ENCODE results near the gene LRRC17.
"Not testable (repeated sequence)": the region's sequence is repeated elsewhere in the genome, so short reads cannot be mapped to it uniquely, and the experiment has no call there.

The LRRC17 gene

DNA sequence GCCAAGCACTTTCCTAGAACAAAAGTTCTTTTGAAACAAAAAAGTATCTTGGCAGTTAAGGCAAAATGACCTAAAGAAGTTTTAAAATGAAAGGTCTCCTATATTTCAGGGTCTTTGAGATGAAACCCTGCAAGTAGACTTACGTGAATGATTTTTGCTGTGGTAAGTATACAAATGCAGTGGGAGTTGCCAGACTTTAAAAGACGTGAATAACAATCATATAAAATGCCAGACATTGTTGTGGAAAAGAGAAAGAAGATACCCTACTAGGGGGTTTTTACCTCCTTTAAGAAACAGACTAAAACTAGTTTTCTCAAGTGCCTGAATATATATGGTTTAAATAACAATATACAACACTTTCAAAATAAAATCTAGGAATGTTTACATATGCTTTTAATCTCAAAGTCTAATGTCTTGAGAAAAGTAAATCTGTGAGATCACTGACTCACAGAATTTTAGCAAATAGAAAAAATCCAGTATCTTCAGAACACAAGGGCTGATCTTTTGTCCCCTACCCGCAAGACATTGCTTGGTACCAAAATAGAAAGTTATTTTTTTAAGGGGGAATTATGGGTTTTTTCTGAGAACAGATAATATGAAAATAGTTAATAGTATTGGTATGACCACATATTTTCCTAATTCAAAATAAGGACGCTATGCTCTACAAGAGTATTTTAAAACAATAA lies 29.5 kb downstream of the LRRC17 start:
- DNase-seq (ENCODE audit: insufficient read length, low spot score): no peak
- no peak for FAIRE-seq

DNA sequence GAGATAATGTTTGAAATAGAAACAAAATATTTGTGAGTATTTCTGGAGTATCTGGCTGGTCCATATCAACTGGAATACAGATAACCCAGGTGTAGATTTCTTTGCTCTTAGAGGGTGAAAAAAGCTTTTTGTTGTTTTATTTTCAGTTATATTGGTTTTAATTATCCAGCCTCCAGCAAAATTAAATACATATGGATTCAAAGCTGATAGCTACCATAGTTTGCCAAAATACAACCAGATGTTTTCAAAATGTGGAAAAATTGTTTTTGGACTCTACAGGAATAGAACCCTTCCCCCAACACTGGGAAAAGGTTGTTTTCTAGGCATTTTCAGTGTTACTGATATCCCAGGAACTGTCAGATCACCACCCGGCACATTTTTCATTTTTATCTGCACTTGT lies 30.1 kb downstream of the LRRC17 start:
- FAIRE-seq (no peak), DNase-seq (ENCODE audit: insufficient read length, low spot score) (no peak)

DNA sequence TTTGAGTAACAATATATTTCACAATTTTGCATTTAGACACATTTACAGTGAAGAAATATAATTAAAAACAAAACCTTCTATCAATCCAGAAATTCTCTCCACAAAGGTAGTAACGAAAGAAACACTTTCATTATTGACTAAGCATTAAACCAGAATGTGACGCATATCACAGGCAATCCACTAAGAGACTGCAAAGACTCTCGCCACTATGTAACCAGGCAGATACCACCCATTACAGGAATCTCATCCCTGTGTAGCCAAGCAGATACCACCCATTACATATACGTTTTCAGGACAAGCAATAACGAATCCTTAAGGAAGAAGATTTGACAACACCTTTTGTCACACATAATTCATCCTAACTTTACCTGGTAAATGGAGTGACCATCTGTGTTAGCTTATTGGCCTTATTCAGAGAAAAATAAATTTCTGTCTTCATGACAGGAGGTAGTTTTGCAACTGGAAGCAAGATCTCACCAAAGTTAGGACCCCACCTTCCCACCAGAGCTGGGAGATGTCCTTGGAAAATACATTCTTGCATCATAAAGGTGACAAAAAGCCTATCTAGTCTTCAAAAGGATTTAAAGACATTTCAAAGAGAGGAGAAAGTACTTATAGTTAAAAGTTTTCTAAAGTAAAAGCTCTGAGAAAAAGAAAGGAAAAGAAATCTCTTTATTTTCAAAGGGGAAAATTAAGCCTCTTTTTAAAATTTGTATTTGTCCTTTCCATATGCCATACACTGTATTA lies 30.8 kb downstream of the LRRC17 start:
- FAIRE-seq (no peak), DNase-seq (ENCODE audit: insufficient read length, low spot score) (no peak)

DNA sequence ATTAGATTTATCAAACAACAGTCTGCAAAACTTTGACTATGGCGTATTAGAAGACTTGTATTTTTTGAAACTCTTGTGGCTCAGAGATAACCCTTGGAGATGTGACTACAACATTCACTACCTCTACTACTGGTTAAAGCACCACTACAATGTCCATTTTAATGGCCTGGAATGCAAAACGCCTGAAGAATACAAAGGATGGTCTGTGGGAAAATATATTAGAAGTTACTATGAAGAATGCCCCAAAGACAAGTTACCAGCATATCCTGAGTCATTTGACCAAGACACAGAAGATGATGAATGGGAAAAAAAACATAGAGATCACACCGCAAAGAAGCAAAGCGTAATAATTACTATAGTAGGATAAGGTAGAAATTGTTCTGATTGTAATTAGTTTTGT lies 31.4 kb downstream of the LRRC17 start:
- no peak for DNase-seq (ENCODE audit: insufficient read length, low spot score)
- no peak for FAIRE-seq

DNA sequence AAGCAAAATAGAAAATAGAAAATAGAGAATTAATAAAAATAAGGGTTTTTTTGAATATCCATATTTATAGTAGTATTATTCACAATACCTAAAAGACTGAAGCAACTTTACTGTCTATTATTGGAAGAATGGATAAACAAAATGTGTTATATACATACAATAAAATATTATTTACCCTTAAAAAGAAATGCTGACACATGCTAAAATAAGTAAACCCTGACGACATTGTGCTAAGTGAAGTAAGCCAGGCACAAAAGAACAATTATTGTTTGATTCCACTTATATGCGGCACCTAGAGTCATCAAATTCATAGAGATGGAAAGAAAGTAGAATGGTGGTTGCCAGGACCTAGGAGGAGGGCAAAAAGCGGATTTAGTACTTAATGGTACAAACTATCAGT lies 39.0 kb downstream of the LRRC17 start:
- DNase-seq (ENCODE audit: insufficient read length, low spot score): no peak
- no peak for FAIRE-seq

DNA sequence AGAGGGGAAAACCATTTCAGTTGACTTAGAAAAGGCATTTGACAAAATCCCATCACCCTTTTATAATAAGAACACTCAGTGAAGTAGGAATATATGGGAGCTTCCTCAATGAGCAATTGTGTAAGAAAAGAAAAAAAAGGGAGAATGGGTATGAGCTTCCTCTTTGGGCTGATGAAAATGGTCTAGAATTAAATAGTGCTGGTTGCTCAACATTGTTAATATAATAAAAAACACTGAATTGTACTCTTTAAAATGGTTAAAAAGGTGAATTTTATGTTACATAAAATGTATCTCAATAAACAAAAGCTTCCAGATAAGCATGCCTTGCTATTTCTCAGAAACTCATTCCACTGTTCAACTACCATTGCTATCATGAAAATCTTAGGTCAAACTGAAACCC lies 40.6 kb downstream of the LRRC17 start:
- no peak for FAIRE-seq
- DNase-seq (ENCODE audit: insufficient read length, low spot score): no peak

DNA sequence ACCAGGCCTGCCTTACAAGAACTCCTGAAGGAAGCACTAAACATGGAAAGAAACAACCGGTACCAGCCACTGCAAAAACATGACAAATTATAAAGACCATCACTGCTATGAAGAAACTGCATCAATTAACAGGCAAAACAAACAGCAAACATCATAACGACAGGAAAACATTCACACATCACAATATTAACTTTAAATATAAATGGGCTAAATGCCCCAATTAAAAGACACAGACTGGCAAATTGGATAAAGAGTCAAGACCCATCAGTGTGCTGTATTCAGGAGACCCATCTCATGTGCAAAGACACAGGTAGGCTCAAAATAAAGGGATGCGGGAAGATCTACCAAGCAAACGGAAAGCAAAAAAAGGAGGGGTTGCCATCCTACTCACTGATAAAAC lies 41.6 kb downstream of the LRRC17 start:
- not testable (repeated sequence) for DNase-seq (ENCODE audit: insufficient read length, low spot score)

DNA sequence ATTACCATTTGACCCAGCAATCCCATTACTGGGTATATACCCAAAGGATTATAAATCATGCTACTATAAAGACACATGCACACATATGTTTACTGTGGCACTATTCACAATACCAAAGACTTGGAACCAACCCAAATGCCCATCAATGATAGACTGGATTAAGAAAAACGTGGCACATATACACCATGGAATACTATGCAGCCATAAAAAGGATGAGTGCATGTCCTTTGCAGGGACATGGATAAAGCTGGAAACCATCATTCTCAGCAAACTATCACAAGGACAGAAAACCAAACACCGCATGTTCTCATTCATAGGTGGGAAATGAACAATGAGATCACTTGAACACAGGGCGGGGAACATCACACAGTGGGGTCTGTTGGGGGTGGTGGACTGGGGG lies 45.2 kb downstream of the LRRC17 start:
- FAIRE-seq; DNase-seq (ENCODE audit: insufficient read length, low spot score): not testable (repeated sequence)

More for the DNA sequence above, 41.6 kb downstream of the LRRC17 start:
- FAIRE-seq: not testable (repeated sequence)

DNA sequence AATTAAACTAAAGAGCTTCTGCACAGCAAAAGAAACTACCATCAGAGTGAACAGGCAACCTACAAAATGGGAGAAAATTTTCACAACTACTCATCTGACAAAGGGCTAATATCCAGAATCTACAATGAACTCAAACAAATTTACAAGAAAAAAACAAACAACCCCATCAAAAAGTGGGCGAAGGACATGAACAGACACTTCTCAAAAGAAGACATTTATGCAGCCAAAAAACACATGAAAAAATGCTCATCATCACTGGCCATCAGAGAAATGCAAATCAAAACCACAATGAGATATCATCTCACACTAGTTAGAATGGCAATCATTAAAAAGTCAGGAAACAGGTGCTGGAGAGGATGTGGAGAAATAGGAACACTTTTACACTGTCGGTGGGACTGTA lies 49.2 kb downstream of the LRRC17 start:
- not testable (repeated sequence) for DNase-seq (ENCODE audit: insufficient read length, low spot score); FAIRE-seq

DNA sequence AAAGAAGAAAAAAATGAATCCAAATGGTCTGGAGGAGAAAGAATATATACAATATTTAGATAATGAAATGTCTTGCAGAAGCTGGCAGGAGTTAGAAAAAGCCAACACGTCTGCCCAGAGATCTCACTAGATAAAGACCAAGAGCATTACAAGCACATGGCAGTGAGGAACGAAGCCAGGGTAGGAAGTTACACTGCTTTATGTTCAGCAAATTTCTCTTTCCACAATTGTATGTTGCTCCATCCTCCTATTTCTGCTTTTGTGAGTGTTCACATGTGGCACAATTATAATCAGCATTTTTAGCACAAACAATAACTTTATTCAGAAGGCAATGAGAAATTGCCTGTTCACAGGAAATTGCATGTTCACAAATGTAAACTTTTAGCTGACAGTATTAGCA lies 53.7 kb downstream of the LRRC17 start:
- DNase-seq (ENCODE audit: insufficient read length, low spot score) (no peak), FAIRE-seq (no peak)

DNA sequence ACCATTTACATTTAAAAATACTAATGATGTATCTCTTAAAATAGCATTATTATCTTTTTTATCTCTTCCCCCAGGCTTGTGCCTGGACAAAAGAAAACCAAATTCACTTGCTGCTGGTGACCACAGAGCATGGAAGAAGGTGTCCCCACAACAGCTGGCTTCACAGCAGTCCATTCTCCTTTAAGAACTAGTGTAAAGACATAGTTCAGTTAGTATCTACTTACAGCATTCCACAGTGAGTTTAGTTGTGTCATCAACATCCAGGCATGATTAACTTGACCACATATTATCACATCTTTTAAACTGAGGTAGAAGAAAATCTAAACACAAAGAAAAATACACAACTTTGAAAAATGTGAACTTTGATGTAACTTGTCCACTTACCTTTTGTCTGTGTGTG lies 55.0 kb downstream of the LRRC17 start:
- FAIRE-seq: no peak
- no peak for DNase-seq (ENCODE audit: insufficient read length, low spot score)

DNA sequence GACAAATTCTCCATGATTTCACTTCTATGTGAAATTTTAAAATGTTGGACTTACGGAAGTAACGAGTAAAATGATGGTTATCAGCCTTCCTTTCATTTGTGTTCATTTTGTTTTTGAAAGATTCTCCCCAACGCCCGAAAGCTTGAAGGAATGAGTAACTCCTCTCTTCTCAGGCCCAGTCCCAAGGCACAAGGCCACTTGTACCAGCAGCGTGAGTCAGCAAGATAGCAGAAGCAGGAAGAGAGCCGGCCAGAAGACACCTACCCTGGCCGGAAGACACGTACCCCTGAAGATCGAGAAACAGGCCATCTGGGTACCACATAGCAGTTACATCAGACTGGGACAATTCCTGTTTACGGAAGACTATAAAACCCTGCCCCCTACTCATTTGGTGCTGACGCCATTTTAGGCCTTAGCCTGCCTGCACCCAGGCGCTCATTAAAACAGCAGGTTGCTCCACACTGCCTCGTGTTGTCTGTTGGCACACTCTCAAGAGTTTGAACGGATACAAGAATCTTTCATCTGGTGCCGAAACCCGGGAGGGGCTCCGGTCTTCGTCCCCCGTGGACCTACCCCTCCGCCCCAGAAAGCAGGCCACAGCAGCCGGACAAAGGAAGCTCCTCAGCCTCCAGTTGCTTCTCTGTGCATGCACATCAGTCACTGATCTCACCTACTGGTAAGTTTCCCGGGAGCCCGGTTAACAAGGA lies 60.4 kb downstream of the LRRC17 start:
- FAIRE-seq (no peak), DNase-seq (ENCODE audit: insufficient read length, low spot score) (no peak)

DNA sequence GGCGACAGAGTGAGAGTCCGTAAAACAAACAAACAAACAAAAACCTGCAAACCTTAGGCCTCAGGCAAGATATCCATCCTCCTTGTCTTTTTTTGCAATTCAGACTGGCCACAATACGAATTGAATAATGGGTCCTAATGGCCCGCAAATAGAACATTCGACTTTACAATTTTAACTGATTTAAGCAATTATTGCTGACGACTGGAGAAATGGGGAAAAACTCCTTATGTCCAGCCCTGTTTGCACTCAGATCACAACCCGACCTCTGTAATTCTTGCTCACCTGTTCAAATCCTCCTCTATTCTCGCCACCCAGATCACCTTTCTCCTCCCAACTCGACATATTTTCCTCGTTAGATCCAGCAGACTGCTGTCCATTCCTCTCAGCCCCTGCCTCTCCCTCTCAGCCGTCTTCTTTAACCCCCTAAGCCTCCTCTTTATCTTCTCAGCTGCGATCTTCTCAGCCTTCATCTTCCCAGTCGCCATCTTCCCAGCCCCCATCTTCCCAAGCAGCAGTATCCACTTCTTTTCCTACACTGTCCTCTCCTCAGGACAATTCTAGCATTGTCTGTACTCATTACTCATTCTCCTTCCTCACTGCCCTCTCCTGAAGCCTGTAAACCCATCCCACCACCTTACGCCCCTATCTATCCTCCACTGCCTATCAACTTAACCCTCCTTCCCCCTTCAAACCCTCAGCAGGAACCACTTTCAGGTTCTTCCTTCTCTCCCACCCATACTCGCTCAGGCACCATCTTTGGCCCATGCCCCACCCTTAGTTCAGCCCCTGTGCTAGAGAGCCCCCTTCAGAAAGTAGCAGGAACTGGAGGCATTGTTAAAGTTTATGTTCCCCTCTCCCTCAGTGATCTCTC lies 61.8 kb downstream of the LRRC17 start:
- no peak for FAIRE-seq
- no peak for DNase-seq (ENCODE audit: insufficient read length, low spot score)

DNA sequence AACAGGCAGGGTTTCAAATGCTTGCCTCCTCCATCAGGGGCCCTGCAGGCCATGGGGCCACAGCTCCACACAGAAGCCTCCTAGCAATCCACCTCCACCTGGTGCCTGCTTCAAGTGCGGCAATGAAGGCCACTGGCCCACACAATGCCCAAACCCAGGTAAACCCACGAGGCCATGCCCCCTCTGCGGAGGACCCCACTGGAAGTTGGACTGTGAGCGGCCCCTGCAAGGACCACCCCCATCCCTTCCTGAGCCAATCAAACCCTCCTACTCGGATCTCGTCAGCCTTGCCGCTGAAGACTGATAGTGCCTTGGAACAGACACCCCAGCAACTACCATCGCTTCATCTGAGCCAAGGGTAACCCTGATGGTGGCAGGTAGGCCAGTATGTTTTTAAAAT lies 63.1 kb downstream of the LRRC17 start:
- FAIRE-seq (no peak), DNase-seq (ENCODE audit: insufficient read length, low spot score) (no peak)

DNA sequence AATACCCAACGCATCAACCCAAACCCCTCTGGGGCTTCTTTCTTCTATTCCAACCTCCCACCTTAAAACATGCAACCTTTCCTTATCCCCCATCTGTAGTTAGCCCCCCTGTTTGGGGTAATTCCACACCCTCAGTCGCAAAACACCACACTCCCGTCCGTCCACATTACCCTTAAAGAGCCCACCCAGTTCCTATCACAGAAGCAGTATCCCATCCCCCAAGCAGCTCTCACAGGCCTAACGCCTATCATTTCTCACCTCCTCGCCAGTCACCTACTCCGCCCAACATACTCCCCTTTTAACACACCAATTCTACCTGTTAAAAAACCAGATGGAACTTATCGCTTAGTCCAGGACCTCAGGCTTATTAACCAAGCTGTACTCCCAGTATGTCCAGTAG lies 63.7 kb downstream of the LRRC17 start:
- FAIRE-seq (no peak), DNase-seq (ENCODE audit: insufficient read length, low spot score) (no peak)

DNA sequence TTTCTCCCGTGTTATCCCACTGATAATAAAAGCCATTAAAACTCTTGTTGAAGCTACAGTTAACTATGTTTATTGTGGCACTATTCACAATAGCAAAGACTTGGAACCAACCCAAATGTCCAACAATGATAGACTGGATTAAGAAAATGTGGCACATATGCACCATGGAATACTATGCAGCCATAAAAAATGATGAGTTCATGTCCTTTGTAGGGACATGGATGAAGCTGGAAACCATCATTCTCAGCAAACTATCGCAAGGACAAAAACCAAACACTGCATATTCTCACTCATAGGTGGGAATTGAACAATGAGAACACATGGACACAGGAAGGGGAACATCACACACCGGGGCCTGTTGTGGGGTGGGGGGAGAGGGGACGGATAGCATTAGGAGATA lies 64.8 kb downstream of the LRRC17 start:
- not testable (repeated sequence) for FAIRE-seq

DNA sequence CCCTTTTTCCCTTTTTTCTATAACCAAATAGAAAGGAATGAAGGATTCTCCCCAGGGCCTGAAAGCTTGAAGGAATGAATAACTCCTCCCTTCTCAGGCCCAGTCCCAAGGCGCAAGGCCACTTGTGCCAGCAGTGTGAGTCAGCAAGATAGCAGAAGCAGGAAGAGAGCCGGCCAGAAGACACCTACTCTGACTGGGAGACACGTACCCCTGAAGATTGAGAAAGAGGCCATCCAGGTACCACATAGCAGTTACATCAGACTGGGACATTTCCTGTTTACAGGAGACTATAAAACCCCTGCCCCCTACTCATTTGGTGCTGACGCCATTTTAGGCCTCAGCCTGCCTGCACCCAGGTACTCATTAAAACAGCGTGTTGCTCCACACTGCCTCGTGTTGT lies 65.5 kb downstream of the LRRC17 start:
- DNase-seq (ENCODE audit: insufficient read length, low spot score): no peak
- no peak for FAIRE-seq

More for the DNA sequence above, 64.8 kb downstream of the LRRC17 start:
- not testable (repeated sequence) for DNase-seq (ENCODE audit: insufficient read length, low spot score)

DNA sequence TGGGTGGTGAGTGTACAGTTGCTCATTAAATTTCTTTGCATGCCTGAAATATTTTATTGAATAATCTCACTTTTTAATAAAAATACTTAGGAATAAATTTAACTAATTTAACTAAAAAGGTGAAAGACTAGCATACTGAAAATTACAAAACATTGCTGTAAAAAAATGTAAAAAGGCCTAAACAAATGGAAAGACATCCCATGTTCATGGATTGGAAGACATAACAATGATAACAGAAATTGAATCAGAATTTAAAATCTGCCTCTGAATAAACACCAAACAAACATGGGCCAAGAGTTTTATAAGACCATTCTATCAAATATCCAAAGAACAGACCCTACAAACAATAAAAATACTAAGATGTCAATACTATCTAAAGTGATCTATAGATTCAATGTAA lies 66.9 kb downstream of the LRRC17 start:
- no peak for FAIRE-seq
- no peak for DNase-seq (ENCODE audit: insufficient read length, low spot score)

DNA sequence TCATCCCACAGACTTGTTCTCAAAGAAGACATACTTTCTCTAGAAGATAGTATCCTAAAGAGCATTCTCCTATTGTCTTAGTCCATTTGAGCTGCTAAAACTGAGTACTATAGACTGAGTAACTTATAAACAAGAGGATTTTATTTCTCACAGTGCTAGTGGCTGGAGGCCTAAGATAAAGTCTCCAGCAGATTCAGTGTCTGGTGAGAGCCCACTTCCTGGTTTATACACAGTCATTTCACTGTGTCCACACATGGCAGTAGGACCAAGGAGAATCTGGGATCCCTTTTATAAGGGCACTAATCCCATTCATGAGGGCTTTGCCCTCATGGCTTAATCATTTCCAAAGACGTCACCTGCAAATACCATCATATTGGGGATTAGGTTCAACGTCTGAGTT lies 68.7 kb downstream of the LRRC17 start:
- DNase-seq (ENCODE audit: insufficient read length, low spot score): no peak
- no peak for FAIRE-seq

DNA sequence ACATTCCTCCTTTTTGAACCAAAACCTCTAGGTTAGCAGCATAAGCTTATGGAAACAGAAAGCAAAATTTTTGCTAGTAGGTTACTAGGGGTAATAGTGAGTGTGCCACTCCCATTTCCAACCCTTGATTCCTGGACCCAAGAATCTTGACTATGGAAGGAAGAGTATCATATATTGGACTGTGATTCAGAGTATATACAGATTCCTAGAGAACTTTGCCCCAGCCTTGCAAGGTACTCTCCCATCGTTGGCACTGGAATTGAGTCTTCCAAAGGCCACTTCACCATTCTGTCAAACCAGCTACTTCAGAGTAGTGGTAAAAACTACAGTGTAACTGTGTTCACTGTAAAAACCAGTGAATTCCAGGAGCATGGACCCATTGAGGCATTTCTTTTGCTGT lies 69.4 kb downstream of the LRRC17 start:
- no peak for FAIRE-seq

DNA sequence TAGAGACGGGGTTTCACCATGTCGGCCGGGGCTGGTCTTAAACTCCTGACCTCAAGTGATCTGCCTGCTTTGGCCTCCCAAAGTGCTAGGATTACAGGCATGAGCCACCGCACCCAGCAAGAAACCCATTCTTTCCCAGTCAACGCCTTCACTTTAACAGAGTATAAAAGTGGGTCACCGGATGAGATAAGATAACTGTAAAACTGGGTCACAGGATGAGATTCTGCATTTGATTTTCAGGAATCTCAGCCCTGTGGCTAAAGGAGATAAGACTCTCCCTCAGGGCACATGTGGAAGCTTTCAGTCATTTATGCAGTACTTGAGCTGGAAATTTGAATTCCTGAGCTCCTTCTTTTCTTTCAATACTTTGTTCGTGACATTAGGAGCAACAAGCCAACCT lies 70.8 kb downstream of the LRRC17 start:
- DNase-seq (ENCODE audit: insufficient read length, low spot score) (no peak), FAIRE-seq (no peak)

More for the DNA sequence above, 69.4 kb downstream of the LRRC17 start:
- no peak for DNase-seq (ENCODE audit: insufficient read length, low spot score)

Measured in HTR-8/SVneo (cell line).